HepG2 (cell line): Measurements from ENCODE around the gene NSMCE1. TPM values are rescaled to one million over a fixed set of nuclear protein-coding genes. Genes with fewer than 3 reads are reported as not detected.

Source experiments
- ARID2 ChIP-seq: sonication (generic); formaldehyde crosslinking; IDR thresholded peaks from 2 replicates; pipeline ENCODE4 v1.8.1; 2022; ENCODE audit warnings: mild to moderate bottlenecking, missing genetic modification reagents, borderline replicate concordance
- ATF2 ChIP-seq: sonication (generic); formaldehyde crosslinking; IDR thresholded peaks from 2 replicates; pipeline ENCODE4 v1.4.0; 2020; ENCODE audit warnings: missing genetic modification reagents
- MED1 ChIP-seq: sonication (generic); formaldehyde crosslinking; IDR thresholded peaks from 2 replicates; pipeline ENCODE4 v1.4.0; 2020; ENCODE audit warnings: missing genetic modification reagents
- MEIS2 ChIP-seq: sonication (generic); formaldehyde crosslinking; IDR thresholded peaks from 2 replicates; pipeline ENCODE4 v1.9.0; 2021; ENCODE audit warnings: mild to moderate bottlenecking, missing genetic modification reagents
- MNT ChIP-seq: fragments of 450-650 bp; IDR thresholded peaks from 2 replicates; pipeline ENCODE4 v1.6.1; 2016
- NCOA1 ChIP-seq: sonication (generic); formaldehyde crosslinking; IDR thresholded peaks from 2 replicates; pipeline ENCODE4 v1.9.0; 2021; ENCODE audit warnings: missing genetic modification reagents
- NCOA5 ChIP-seq: sonication (generic); formaldehyde crosslinking; IDR thresholded peaks from 2 replicates; pipeline ENCODE4 v1.4.0; 2020; ENCODE audit warnings: missing genetic modification reagents
- SMAD9 ChIP-seq: sonication (generic); formaldehyde crosslinking; IDR thresholded peaks from 2 replicates; pipeline ENCODE4 v1.5.1; 2020; ENCODE audit warnings: mild to moderate bottlenecking, missing genetic modification reagents
- SYNCRIP ChIP-seq: fragments of 200-400 bp; formaldehyde crosslinking; IDR thresholded peaks from 2 replicates; pipeline ENCODE4 v1.6.1; 2018; ENCODE audit warnings: mild to moderate bottlenecking, low read depth, low read length; ENCODE audit not compliant: insufficient read depth
- ZBED4 ChIP-seq: sonication (generic); formaldehyde crosslinking; IDR thresholded peaks from 2 replicates; pipeline ENCODE4 v1.4.0; 2020; ENCODE audit warnings: missing genetic modification reagents, borderline replicate concordance
- ZBTB3 ChIP-seq: sonication (generic); formaldehyde crosslinking; IDR thresholded peaks from 2 replicates; pipeline ENCODE4 v1.4.0; 2020; ENCODE audit warnings: low read depth, mild to moderate bottlenecking, moderate library complexity, missing genetic modification reagents, borderline replicate concordance
- ZBTB43 ChIP-seq: sonication (generic); formaldehyde crosslinking; conservative IDR thresholded peaks from 2 replicates; pipeline ENCODE4 v1.4.0; 2020; ENCODE audit warnings: missing genetic modification reagents
- ZNF317 ChIP-seq: sonication (generic); formaldehyde crosslinking; IDR thresholded peaks from 2 replicates; pipeline ENCODE4 v1.5.0; 2020; ENCODE audit warnings: mild to moderate bottlenecking, missing genetic modification reagents
- ZNF451 ChIP-seq: sonication (generic); formaldehyde crosslinking; IDR thresholded peaks from 2 replicates; pipeline ENCODE4 v1.5.0; 2020; ENCODE audit warnings: mild to moderate bottlenecking, missing genetic modification reagents
- ZNF567 ChIP-seq: sonication (generic); formaldehyde crosslinking; IDR thresholded peaks from 2 replicates; pipeline ENCODE4 v1.8.1; 2023; ENCODE audit warnings: mild to moderate bottlenecking, missing genetic modification reagents, borderline replicate concordance
- ZUFSP ChIP-seq: sonication (generic); formaldehyde crosslinking; IDR thresholded peaks from 2 replicates; pipeline ENCODE4 v1.9.0; 2021; ENCODE audit warnings: missing genetic modification reagents, mild to moderate bottlenecking, borderline replicate concordance
- polyA plus RNA-seq, 8 experiments: library from polyadenylated mRNA; depleted of rRNA in 3 of 8; stranded (reverse) in 7 of 8; unstranded in 1 of 8; fragments of >200 nt; fragmentation: Illumina TruSeq in 4 of 8; extraction: Trizol in 4 of 8; gene quantifications; 2 replicates each; pipeline versions ENCODE4 v1.2.1 to v1.2.3, GENCODE V29; 2011 to 2016; ENCODE audit warnings: low read depth in 4 of 8, missing spikeins in 1 of 8, mixed read lengths in 1 of 8; ENCODE audit not compliant: insufficient read depth in 1 of 8
- total RNA-seq, 5 experiments: library from RNA; depleted of rRNA; stranded (reverse); fragments of >200 nt; fragmentation: Illumina TruSeq; extraction: Trizol; gene quantifications; 2 replicates each; pipeline ENCODE4 v1.2.3, GENCODE V29; 2016; ENCODE audit warnings: low read depth in 1 of 5
- TF ChIP-seq, protein P1 (sequence below): sonication (generic); formaldehyde crosslinking; IDR thresholded peaks from 2 replicates; pipeline ENCODE4 v1.4.0; 2020; ENCODE audit warnings: low read depth, mild to moderate bottlenecking, missing genetic modification reagents

Gene NSMCE1
- total and polyA plus RNA-seq, 2 of the 13 experiments (the other 11 are each of a cell fraction or from before 2014, with no cell fraction given) = 42.7 to 52.9 TPM

GRCh38 chr16:27214084-27214961 is 54.2 kb downstream of the NSMCE1 start (continued):
- TF ChIP-seq ZBED4 (CRISPR knock-in tag) (no peak), NCOA5 (CRISPR knock-in tag) (no peak), ZUFSP (no peak), ZNF567 (CRISPR knock-in tag) (0 out of 2 replicates have a peak, but pooled peaks have one; percentile 52), ZBTB3 (CRISPR knock-in tag) (no peak), ZBTB43 (no peak), MNT (no peak), SYNCRIP (no peak), NCOA1 (CRISPR knock-in tag) (0 out of 2 replicates have a peak, but pooled peaks have one; percentile 63), ARID2 (CRISPR knock-in tag) (no peak), MEIS2 (CRISPR knock-in tag) (peak; percentile 73; the same call in 1 of the 2 replicates), ZNF451 (CRISPR knock-in tag) (no peak), MED1 (CRISPR knock-in tag) (peak; percentile 53; the same call in 1 of the 2 replicates), ATF2 (peak; percentile 35; the same call in 1 of the 2 replicates), SMAD9 (no peak), ZNF317 (CRISPR knock-in tag) (no peak)
- TF ChIP-seq, protein P1, sequence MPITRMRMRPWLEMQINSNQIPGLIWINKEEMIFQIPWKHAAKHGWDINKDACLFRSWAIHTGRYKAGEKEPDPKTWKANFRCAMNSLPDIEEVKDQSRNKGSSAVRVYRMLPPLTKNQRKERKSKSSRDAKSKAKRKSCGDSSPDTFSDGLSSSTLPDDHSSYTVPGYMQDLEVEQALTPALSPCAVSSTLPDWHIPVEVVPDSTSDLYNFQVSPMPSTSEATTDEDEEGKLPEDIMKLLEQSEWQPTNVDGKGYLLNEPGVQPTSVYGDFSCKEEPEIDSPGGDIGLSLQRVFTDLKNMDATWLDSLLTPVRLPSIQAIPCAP (CRISPR knock-in tag) = no peak
